MM.1S (cell line): ENCODE results near the gene SAMD8.

Source experiments
- CTCF ChIP-seq: fragments of 300-600 bp; sonication (generic); IDR thresholded peaks from 2 replicates; pipeline ENCODE4 v1.5.1; 2016; ENCODE audit warnings: antibody characterized with exemption, low read length, mixed read lengths
- EZH2 ChIP-seq: fragments of 300-600 bp; sonication (generic); optimal IDR thresholded peaks from 2 replicates; pipeline ENCODE3; 2017; ENCODE audit warnings: low read depth, mild to moderate bottlenecking, antibody characterized with exemption, low read length, mixed read lengths
- EZH2phosphoT487 ChIP-seq: fragments of 300-600 bp; sonication (generic); IDR thresholded peaks from 2 replicates; pipeline ENCODE4 v1.6.1; 2018; ENCODE audit warnings: antibody characterized with exemption, low read length

- TF ChIP-seq EZH2 (no peak), CTCF (no peak), EZH2phosphoT487 (no peak)
Measured at GRCh38 chr10:75175046-75175445, 63.6 kb downstream of the SAMD8 start.
